NCI-H446 treated with DMSO at 0.1 percent for 48 hours (cell line): ENCODE measurements around the gene SYT7.
"Not testable (repeated sequence)": the region's sequence is repeated elsewhere in the genome, so short reads cannot be mapped to it uniquely, and the experiment has no call there.

ENCODE experiments used
- DNase-seq: peaks from one replicate; lab custom pipeline; 2025; lab: John Stamatoyannopoulos, UW

The SYT7 gene

GRCh38 chr11:61497473-61497872, 83.4 kb downstream of the SYT7 start:
- no peak for DNase-seq

GRCh38 chr11:61496602-61497400, 84.1 kb downstream of the SYT7 start:
- no peak for DNase-seq

DNA sequence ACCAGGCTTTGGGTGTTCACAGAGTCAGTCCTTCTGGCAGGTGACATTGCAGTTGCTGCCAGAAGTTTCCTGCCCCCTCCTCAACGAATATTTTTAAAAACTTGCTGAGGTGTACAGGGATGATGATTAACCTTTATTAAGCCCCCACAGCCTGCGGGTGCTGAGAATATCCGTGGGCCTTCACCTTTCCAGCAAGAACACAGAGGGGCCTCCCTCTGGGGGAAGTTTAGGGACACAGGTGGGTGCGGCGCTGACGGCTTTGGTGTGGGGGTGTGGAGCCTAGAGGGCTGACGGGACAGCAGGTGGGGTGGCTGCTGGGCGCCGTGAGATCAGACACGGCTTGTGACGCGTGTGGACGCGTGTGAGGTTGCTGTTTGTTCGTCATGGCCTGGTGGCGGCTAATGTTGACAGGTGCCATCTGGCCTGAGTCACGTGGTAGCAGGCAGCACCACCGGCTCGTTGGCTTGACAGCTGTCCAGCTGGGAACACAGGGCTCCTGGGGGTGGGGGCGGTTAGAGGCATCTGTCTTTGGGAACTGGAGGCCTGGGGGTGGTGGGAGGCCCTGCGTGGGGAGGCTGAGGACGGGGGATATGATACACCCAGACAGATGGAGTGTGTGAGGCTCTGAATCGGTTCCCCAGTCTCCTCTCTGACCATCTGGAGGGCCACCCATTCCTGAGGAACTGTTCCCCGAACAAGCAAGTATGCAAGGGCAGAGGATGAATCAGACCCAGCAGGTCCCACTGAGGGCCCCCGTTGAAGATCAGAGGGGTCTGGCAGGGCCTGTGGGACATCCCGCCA, 84.9 kb downstream of the SYT7 start:
- DNase-seq, result peak; percentile 53

- no peak for DNase-seq
Observed at GRCh38 chr11:61494381-61494961, 86.4 kb downstream of the SYT7 start.

GRCh38 chr11:61491736-61492395, 89.0 kb downstream of the SYT7 start:
- no peak for DNase-seq

- DNase-seq, result no peak
Observed at GRCh38 chr11:61489833-61490721, 90.8 kb downstream of the SYT7 start.

DNA sequence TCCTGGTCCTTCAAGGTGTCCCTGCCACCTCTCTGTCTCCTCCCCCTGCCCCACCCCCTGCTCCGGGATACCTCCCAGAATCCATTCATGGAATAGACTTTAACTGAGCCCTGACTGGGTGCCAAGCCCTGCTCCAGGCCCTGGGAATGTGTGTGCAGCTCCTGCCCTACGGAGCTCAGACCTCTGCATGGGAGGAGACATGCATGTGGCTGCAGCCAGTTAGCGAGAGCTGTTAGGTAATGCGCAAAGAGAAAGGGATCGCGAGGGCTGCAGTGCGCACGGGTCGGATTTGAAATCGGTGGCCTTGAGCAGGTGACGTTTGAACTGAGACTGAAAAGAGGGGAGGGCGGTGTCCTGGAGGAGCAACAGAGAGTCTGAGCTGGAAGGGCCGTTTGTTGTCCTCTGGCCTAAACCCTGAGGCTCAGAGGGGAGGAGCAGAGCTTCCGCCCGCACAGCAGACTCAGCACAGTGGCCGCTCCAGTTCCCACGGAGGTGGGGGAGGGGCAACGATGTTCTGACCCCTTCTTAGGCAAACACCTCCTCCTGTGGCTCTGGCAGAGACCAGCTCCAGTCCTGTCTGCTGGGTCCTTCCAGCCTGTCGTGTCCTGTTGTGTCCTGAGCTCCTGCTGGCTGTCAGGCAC, 92.1 kb downstream of the SYT7 start:
- no peak for DNase-seq

DNA sequence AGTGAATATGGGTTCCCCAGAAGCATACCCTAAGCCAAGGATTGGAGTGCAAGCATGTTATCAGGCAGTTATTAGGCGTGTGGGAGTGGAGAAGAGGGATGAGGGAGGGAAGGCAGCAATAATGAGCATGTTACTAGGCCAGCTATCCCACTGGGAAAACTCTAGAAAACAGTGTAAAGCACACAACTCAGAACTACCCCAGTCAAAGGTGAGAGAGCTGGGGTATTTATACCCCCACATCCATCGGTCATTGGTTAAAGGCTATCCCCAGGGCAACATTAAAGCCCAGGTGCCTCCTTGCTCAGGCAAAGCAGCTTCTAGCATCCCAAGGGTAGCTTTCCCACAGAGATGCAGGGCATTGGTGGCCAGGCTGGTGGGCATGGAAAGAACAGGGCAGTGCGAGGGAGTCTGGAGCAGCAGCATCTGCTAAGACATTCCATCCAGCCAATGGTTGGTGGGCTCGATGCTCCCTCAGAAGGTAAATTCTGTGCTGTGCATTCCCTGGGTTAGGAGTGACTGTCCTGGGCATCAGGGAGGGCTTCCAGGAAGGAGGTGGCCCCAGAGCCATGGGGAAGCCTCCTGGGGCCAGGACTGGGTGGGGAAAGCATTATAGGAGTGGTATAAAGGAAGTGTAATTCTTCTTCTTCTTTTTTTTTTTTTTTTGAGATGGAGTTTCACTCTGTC, 93.4 kb downstream of the SYT7 start:
- no peak for DNase-seq

DNA sequence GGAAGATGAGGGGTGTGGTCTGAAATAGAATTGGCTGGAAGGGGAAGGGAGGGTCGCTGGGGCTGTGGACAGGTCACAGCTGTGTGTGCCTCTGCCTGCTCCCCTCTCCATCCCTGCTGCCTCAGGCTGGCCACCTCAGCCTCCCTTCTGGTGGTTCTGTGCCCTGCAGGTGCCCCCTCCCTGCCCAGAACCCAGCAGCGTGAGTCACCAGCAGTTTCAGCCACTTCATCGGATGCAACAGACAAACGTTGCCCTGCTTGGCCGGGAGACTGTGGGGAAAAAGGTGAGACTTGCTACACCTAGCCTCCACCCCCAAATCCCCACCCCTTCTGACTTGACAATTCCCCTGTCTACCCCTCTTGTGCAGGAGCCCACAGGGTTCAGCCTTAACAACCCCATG, 94.1 kb downstream of the SYT7 start:
- no peak for DNase-seq

DNA sequence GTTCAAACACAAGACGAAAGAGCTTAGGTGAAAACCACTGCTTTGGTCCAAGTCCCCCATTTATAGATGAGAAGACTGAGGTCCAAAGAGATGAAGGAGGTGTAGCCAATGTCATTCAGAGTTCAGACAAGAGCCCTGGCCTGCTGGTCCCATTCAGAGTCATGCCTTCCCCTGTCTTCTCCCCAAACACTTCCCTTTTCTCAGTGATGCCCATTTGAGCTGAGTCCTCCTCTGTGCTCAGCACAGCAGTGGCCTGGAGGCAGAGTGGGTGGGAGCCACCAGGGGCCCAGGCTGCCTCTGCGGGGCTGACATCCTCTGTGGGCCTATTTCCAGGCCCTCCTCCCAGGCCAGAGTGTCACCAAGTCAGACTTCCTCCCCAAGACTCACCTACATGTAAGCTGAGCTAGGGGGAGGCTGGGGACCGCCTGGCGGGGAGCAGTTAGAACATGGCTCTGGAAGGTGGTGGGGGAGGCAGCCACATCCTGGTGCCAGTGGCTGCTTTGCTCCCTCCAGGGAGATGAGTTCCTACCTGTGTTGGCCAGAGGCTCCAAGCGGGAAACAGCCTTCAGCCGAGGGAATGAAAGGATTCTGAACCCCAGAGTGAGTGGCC, 94.8 kb downstream of the SYT7 start:
- no peak for DNase-seq

DNA sequence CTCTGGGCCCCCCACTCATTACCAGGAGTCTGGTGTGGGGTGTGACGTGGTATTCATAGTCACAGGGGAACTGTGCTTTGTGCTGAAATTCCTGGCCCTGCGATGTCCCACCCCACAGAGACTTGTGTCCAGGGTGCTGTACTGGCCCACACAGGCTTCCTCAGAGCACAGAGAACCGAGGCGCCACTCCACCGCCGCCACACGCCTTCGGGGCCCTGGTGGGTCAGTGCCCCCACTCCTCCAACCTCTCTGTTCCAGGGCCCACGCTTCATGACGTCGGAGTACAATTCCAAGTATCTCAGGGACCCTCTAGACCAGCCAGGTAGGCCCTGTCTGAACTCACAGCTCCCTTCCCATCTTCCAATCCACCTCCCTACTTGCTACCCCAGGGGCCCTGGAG, 95.8 kb downstream of the SYT7 start:
- DNase-seq, result no peak

DNA sequence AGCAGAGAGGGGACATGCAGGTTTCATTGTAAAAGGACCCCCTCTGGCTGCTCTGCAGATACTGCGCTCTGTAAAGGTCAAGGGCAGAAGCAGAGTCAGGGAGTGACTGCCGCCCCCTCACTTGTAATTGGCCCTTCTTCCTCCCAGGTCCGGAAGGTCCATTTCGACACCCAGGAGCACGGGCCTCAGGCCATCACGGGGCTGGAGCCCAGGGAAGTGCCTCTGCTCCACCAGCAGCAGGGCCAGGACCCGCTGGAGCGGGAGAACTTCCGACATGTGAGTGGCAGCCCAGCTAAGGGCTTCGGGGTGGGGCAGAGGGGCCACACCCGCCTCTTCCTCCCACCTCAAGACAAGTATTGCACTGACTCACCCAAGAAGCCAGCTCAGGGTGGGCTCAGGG, 96.3 kb downstream of the SYT7 start:
- DNase-seq, result no peak

- no peak for DNase-seq
Observed at GRCh38 chr11:61482513-61482912, 98.4 kb downstream of the SYT7 start.

GRCh38 chr11:61481806-61482205, 99.1 kb downstream of the SYT7 start:
- no peak for DNase-seq

- DNase-seq, result no peak
Observed at GRCh38 chr11:61480994-61481335, 99.9 kb downstream of the SYT7 start.

DNA sequence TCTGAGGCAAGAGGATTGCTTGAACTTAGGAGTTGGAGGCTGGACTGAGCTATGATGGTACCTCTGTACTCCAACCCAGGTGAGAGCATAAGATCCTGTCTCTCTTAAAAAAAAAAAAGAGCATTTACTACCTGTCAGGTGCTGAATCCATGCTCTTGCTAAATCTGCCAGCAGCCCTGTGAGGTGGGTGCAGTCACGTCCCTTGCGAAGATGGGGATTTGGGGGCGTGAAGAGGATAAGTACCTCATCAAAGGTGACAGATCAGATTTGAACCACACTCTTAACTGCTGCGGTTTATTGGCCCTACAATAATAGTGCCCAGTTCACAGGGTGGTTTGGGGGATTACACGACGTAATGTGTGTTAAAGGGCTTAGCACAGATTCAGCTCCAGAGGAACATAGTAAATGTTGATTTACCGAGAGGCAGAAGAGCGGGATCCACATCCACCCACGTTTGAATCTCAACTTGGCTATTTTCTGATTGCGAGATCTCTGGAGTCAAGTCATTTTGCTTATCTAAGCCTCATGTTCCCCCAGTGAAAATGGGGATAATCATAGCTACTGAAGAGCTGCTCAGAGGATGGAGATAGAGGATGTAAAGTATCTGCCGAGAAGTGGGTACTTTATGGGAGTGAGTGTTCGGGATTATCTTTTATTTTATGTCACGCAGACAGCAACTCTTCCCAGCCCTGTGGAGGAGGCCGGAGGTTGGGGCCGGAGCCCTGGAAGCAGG, 100.4 kb downstream of the SYT7 start:
- DNase-seq, result no peak

- not testable (repeated sequence) for DNase-seq
Observed at GRCh38 chr11:61479360-61480058, 101.4 kb downstream of the SYT7 start.

DNA sequence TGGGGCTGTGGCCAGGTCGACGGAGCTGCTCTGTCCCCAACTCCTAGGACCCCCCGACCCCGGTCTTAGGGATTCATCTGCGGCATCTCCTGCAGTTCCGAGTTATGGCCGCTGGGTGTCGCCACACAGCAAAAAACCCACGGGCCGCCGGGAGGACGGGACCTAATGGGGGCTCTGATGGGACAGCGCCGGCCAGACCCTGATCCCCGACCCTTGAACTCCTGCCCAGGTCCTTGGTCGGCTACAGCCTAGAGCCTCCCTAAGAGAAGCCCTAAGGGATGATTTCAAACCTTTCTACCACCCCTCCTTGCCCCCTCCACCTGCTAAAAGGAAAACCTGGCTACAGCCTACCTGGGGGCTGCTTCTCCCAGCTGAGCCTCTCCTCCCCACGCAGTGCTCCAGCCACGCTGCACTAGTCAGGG, 103.1 kb downstream of the SYT7 start:
- DNase-seq, result no peak

GRCh38 chr11:61477126-61477525, 103.8 kb downstream of the SYT7 start:
- no peak for DNase-seq
